HepG2 (cell line): Measurements from ENCODE around the gene CHID1. TPM values are rescaled to one million over a fixed set of nuclear protein-coding genes. Genes with fewer than 3 reads are reported as not detected.
A peak's percentile ranks its signal among the peaks of the same experiment; 100 is the strongest.

ENCODE experiments used
- ATRX ChIP-seq: sonication (generic); formaldehyde crosslinking; IDR thresholded peaks from 2 replicates; pipeline ENCODE4 v1.4.0; 2020; ENCODE audit warnings: missing genetic modification reagents, borderline replicate concordance
- GATA4 ChIP-seq: sonication (generic); IDR thresholded peaks from 2 replicates; pipeline ENCODE4 v1.6.1; 2016; ENCODE audit warnings: antibody characterized with exemption, low read depth, borderline replicate concordance
- KDM5B ChIP-seq: sonication (generic); formaldehyde crosslinking; IDR thresholded peaks from 2 replicates; pipeline ENCODE4 v1.4.0; 2020; ENCODE audit warnings: missing genetic modification reagents, mild to moderate bottlenecking, borderline replicate concordance
- MAFG ChIP-seq: sonication (generic); formaldehyde crosslinking; IDR thresholded peaks from 2 replicates; pipeline ENCODE4 v1.5.1; 2020; ENCODE audit warnings: mild to moderate bottlenecking, missing genetic modification reagents
- NCOA5 ChIP-seq: sonication (generic); formaldehyde crosslinking; IDR thresholded peaks from 2 replicates; pipeline ENCODE4 v1.4.0; 2020; ENCODE audit warnings: missing genetic modification reagents
- PHF8 ChIP-seq: sonication (generic); formaldehyde crosslinking; IDR thresholded peaks from 2 replicates; pipeline ENCODE4 v1.5.0; 2020; ENCODE audit warnings: missing genetic modification reagents
- PRMT3 ChIP-seq: sonication (generic); formaldehyde crosslinking; IDR thresholded peaks from 2 replicates; pipeline ENCODE4 v1.8.1; 2022; ENCODE audit warnings: low read depth, mild to moderate bottlenecking, moderate library complexity, missing genetic modification reagents, borderline replicate concordance
- SIN3B ChIP-seq: fragments of 150-350 bp; IDR thresholded peaks from 2 replicates; pipeline ENCODE4 v1.6.1; 2014; ENCODE audit warnings: low read length
- SMYD3 ChIP-seq: sonication (generic); formaldehyde crosslinking; IDR thresholded peaks from 2 replicates; pipeline ENCODE4 v1.8.1; 2023; ENCODE audit warnings: mild to moderate bottlenecking, missing genetic modification reagents
- ZNF460 ChIP-seq: sonication (generic); formaldehyde crosslinking; IDR thresholded peaks from 2 replicates; pipeline ENCODE4 v1.5.1; 2020; ENCODE audit warnings: missing genetic modification reagents, mild to moderate bottlenecking, borderline replicate concordance
- ZNF510 ChIP-seq: sonication (generic); formaldehyde crosslinking; IDR thresholded peaks from 2 replicates; pipeline ENCODE4 v1.4.0; 2020; ENCODE audit warnings: low read depth, mild to moderate bottlenecking, missing genetic modification reagents
- ZNF530 ChIP-seq: sonication (generic); formaldehyde crosslinking; IDR thresholded peaks from 2 replicates; pipeline ENCODE4 v1.5.0; 2020; ENCODE audit warnings: low read depth, mild to moderate bottlenecking, missing genetic modification reagents
- ZNF773 ChIP-seq: sonication (generic); formaldehyde crosslinking; IDR thresholded peaks from 2 replicates; pipeline ENCODE4 v1.4.0; 2020; ENCODE audit warnings: missing genetic modification reagents, borderline replicate concordance
- polyA plus RNA-seq, 8 experiments: library from polyadenylated mRNA; depleted of rRNA in 3 of 8; stranded (reverse) in 7 of 8; unstranded in 1 of 8; fragments of >200 nt; fragmentation: Illumina TruSeq in 4 of 8; extraction: Trizol in 4 of 8; gene quantifications; 2 replicates each; pipeline versions ENCODE4 v1.2.1 to v1.2.3, GENCODE V29; 2011 to 2016; ENCODE audit warnings: low read depth in 4 of 8, missing spikeins in 1 of 8, mixed read lengths in 1 of 8; ENCODE audit not compliant: insufficient read depth in 1 of 8
- total RNA-seq, 5 experiments: library from RNA; depleted of rRNA; stranded (reverse); fragments of >200 nt; fragmentation: Illumina TruSeq; extraction: Trizol; gene quantifications; 2 replicates each; pipeline ENCODE4 v1.2.3, GENCODE V29; 2016; ENCODE audit warnings: low read depth in 1 of 5
- TF ChIP-seq, protein P1 (sequence below): sonication (generic); formaldehyde crosslinking; IDR thresholded peaks from 2 replicates; pipeline ENCODE4 v1.4.0; 2020; ENCODE audit warnings: missing genetic modification reagents
- TF ChIP-seq, protein P2 (sequence below): sonication (generic); formaldehyde crosslinking; IDR thresholded peaks from 2 replicates; pipeline ENCODE4 v1.8.0; 2022; ENCODE audit warnings: low read depth, missing genetic modification reagents
- TF ChIP-seq, protein P3 (sequence below): sonication (generic); formaldehyde crosslinking; IDR thresholded peaks from 2 replicates; pipeline ENCODE4 v1.5.0; 2020; ENCODE audit warnings: mild to moderate bottlenecking, missing genetic modification reagents, borderline replicate concordance

The CHID1 gene
- total and polyA plus RNA-seq, 2 of the 13 experiments (the other 11 are each of a cell fraction or from before 2014, with no cell fraction given), result 65.1 to 93.6 TPM

DNA sequence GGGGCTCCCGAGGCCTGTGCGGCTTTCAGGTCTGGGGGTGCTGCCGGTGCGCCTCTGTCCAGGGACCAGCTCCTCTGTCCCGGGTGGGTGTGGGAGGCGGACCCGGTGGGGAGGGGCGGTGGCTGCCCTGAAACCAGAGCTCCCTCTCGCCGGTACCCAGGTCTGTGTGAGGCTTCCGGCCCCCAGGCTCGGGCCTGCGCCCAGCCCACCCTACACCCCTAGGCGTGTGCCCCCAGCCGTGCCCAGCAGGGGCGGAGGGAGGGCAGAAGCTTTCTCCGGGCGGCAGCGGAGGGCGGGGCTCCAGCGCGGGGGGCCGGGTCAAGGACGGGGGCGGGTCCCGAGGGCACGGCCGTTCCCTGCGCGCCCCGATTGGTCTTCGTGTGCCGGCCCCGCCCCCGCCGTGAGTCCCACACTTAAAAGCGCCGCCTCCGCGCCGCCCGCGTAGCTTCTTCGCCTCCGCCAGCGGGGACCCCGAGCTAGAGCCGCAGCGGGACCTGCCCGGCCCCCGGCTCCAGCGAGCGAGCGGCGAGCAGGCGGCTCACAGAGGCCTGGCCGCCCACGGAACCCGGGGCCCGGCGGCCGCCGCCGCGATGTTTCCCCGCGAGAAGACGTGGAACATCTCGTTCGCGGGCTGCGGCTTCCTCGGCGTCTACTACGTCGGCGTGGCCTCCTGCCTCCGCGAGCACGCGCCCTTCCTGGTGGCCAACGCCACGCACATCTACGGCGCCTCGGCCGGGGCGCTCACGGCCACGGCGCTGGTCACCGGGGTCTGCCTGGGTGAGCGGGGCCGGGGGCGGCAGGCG is 91.3 kb downstream of the CHID1 start (continued):
- TF ChIP-seq, protein P1, sequence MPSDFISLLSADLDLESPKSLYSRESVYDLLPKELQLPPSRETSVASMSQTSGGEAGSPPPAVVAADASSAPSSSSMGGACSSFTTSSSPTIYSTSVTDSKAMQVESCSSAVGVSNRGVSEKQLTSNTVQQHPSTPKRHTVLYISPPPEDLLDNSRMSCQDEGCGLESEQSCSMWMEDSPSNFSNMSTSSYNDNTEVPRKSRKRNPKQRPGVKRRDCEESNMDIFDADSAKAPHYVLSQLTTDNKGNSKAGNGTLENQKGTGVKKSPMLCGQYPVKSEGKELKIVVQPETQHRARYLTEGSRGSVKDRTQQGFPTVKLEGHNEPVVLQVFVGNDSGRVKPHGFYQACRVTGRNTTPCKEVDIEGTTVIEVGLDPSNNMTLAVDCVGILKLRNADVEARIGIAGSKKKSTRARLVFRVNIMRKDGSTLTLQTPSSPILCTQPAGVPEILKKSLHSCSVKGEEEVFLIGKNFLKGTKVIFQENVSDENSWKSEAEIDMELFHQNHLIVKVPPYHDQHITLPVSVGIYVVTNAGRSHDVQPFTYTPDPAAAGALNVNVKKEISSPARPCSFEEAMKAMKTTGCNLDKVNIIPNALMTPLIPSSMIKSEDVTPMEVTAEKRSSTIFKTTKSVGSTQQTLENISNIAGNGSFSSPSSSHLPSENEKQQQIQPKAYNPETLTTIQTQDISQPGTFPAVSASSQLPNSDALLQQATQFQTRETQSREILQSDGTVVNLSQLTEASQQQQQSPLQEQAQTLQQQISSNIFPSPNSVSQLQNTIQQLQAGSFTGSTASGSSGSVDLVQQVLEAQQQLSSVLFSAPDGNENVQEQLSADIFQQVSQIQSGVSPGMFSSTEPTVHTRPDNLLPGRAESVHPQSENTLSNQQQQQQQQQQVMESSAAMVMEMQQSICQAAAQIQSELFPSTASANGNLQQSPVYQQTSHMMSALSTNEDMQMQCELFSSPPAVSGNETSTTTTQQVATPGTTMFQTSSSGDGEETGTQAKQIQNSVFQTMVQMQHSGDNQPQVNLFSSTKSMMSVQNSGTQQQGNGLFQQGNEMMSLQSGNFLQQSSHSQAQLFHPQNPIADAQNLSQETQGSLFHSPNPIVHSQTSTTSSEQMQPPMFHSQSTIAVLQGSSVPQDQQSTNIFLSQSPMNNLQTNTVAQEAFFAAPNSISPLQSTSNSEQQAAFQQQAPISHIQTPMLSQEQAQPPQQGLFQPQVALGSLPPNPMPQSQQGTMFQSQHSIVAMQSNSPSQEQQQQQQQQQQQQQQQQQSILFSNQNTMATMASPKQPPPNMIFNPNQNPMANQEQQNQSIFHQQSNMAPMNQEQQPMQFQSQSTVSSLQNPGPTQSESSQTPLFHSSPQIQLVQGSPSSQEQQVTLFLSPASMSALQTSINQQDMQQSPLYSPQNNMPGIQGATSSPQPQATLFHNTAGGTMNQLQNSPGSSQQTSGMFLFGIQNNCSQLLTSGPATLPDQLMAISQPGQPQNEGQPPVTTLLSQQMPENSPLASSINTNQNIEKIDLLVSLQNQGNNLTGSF (CRISPR knock-in tag), result peak; percentile 30; the same call in 1 of the 2 replicates
- no peak for TF ChIP-seq ZNF510
- TF ChIP-seq PRMT3 (CRISPR knock-in tag), result no peak
- TF ChIP-seq, protein P2, sequence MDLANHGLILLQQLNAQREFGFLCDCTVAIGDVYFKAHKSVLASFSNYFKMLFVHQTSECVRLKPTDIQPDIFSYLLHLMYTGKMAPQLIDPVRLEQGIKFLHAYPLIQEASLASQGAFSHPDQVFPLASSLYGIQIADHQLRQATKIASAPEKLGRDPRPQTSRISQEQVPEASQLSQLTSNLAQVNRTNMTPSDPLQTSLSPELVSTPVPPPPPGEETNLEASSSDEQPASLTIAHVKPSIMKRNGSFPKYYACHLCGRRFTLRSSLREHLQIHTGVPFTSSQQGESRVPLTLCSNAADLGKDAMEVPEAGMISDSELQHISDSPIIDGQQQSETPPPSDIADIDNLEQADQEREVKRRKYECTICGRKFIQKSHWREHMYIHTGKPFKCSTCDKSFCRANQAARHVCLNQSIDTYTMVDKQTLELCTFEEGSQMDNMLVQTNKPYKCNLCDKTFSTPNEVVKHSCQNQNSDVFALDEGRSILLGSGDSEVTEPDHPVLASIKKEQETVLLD (CRISPR knock-in tag), result no peak
- no peak for TF ChIP-seq ZNF460 (CRISPR knock-in tag)
- no peak for TF ChIP-seq SIN3B
- TF ChIP-seq ZNF773 (CRISPR knock-in tag), result no peak
- TF ChIP-seq SMYD3 (CRISPR knock-in tag), result 0 out of 2 replicates have a peak, but pooled peaks have one; percentile 29
- TF ChIP-seq GATA4, result peak; percentile 49; the same call in 1 of the 2 replicates
- TF ChIP-seq KDM5B (CRISPR knock-in tag), result peak; percentile 38; the same call in 1 of the 2 replicates
- TF ChIP-seq, protein P3, sequence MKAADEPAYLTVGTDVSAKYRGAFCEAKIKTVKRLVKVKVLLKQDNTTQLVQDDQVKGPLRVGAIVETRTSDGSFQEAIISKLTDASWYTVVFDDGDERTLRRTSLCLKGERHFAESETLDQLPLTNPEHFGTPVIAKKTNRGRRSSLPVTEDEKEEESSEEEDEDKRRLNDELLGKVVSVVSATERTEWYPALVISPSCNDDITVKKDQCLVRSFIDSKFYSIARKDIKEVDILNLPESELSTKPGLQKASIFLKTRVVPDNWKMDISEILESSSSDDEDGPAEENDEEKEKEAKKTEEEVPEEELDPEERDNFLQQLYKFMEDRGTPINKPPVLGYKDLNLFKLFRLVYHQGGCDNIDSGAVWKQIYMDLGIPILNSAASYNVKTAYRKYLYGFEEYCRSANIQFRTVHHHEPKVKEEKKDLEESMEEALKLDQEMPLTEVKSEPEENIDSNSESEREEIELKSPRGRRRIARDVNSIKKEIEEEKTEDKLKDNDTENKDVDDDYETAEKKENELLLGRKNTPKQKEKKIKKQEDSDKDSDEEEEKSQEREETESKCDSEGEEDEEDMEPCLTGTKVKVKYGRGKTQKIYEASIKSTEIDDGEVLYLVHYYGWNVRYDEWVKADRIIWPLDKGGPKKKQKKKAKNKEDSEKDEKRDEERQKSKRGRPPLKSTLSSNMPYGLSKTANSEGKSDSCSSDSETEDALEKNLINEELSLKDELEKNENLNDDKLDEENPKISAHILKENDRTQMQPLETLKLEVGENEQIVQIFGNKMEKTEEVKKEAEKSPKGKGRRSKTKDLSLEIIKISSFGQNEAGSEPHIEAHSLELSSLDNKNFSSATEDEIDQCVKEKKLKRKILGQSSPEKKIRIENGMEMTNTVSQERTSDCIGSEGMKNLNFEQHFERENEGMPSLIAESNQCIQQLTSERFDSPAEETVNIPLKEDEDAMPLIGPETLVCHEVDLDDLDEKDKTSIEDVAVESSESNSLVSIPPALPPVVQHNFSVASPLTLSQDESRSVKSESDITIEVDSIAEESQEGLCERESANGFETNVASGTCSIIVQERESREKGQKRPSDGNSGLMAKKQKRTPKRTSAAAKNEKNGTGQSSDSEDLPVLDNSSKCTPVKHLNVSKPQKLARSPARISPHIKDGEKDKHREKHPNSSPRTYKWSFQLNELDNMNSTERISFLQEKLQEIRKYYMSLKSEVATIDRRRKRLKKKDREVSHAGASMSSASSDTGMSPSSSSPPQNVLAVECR (CRISPR knock-in tag), result peak; percentile 72
- TF ChIP-seq PHF8, result peak; percentile 39; the same call in 1 of the 2 replicates
- TF ChIP-seq NCOA5 (CRISPR knock-in tag), result no peak
- TF ChIP-seq ATRX (CRISPR knock-in tag), result no peak
- no peak for TF ChIP-seq MAFG
- TF ChIP-seq ZNF530, result no peak
